Hematopoietic multipotent progenitor cell treated with erythropoietin and hydrocortisone succinate and interleukin-3 and kit ligand, for 8 days (in vitro differentiated cells): ENCODE measurements around the gene TAS2R20.
"Not testable (repeated sequence)": the region's sequence is repeated elsewhere in the genome, so short reads cannot be mapped to it uniquely, and the experiment has no call there.

ENCODE experiments used
- DNase-seq: peaks from one replicate; pipeline ENCODE4 v3.0.0-alpha.2; 2015

The TAS2R20 gene, protein sequence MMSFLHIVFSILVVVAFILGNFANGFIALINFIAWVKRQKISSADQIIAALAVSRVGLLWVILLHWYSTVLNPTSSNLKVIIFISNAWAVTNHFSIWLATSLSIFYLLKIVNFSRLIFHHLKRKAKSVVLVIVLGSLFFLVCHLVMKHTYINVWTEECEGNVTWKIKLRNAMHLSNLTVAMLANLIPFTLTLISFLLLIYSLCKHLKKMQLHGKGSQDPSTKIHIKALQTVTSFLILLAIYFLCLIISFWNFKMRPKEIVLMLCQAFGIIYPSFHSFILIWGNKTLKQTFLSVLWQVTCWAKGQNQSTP

DNA sequence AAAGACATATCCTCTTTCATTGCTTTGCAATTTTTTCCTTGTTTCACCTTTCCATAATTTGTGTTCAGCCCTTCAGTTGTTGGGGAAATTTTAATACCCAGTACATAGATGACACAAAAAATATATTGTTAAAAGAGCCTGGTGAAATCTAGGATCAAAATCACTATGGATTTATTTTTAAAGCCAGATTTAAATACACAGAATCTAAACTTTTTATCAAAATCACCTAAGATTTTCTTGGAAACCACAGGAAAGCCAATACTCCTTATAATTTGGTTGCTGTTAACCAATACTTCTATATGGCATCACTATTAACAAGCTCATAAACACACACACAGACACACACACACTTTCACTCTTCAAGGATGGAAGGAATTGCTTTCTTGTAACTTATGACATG lies at the start of gene TAS2R20:
TSS of gene TAS2R20 (minus strand) at position 101 of the 400 bp plus-strand sequence. CDS start 429 bp downstream, outside the sequence.
- no peak for DNase-seq

DNA sequence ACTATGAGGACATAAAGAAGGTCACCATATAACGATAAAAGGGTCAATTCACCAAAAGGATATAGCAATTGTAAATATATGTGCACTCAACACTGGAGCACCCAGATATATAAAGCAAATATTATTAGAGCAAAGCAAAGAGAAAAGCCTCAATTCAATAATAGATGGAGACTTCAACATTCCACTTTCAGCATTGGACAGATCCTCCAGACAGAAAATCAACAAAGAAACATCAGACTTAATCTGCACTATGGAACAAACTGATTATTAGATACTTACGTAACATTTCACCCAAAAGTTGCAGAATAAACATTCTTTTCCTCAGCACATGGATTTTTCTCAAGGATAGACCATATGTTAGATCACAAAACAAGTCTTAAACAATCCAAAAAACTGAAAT lies 43.3 kb upstream of the TAS2R20 start:
- not testable (repeated sequence) for DNase-seq

- no peak for DNase-seq
Measured at GRCh38 chr12:11040162-11040561, 42.1 kb upstream of the TAS2R20 start.

DNA sequence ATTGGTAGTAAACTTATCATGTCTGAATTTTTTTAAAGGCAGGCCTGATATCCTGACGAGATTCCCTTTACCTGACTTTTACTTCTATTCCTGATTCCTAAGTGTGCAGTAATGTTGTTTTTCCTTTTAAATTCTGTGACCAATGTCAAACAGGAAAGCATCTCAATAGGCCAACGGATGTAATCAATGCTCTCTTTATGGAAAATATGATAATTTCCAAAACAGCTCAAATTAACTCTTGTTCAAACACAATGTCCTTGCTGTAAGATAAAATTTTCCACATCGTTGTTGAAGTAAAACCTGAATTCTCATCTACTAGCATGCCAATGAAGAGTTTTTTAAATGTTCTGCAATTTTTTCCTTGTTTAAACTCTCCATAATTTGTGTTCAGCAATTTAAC lies 41.1 kb upstream of the TAS2R20 start:
- DNase-seq, result no peak

DNA sequence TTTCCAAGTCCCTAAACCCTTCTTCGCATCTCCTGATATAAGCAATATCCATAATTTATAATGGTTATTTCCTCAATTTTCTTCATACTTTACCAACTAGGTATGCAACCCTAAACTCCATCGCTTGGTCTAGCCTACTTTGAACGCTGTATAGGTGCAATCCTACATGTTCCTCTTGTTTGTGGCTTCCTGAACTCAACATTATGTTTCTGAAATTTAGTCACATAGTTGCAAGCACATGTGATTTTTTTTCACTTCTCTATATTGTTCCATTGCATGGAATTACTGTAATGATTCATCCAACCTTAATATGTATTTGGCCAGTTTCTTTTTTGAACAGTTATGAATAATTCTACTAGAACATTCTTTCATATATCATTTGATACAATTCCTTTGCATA lies 35.9 kb upstream of the TAS2R20 start:
- DNase-seq, result not testable (repeated sequence)

- DNase-seq, result no peak
Measured at GRCh38 chr12:11031307-11031706, 33.2 kb upstream of the TAS2R20 start, which contains the start of gene TAS2R31. TAS2R31 (minus strand) TSS chr12:11031407; CDS start chr12:11031335, 72 bp downstream.

GRCh38 chr12:11026118-11026517 lies 28.0 kb upstream of the TAS2R20 start:
- peak; percentile 9 for DNase-seq

GRCh38 chr12:11023387-11023786 lies 25.3 kb upstream of the TAS2R20 start:
- no peak for DNase-seq

- no peak for DNase-seq
Measured at GRCh38 chr12:11022520-11022919, 24.4 kb upstream of the TAS2R20 start, which contains the start of gene TAS2R19. TAS2R19 (minus strand) TSS chr12:11022620; CDS start chr12:11022571, 49 bp downstream.

DNA sequence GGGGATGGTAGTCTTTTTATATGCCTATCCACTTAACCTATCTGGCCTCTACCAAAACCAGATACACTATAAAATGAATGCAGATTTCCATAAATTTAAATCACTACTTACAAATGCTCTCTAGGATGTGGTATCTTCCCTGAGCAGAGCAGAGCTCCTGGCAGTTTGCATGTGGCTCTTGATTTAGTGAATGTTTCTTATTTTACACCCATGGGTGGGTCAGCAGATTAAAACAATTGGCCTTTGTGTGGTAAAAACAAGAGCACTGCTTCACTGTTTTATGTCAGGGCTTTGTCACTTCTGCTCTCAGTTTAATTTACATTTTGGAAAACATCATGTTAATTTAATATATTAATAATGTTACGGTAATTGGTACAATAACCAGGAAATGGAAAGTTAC lies 18.8 kb upstream of the TAS2R20 start:
- no peak for DNase-seq

GRCh38 chr12:11015775-11016430 lies 17.8 kb upstream of the TAS2R20 start:
- no peak for DNase-seq

- DNase-seq, result no peak
Measured at GRCh38 chr12:11014234-11014633, 16.1 kb upstream of the TAS2R20 start.

GRCh38 chr12:11007608-11008007 lies 9.5 kb upstream of the TAS2R20 start:
- no peak for DNase-seq

- DNase-seq, result no peak
Measured at GRCh38 chr12:10994307-10994706, 3.8 kb downstream of the TAS2R20 start.

- DNase-seq, result no peak
Measured at GRCh38 chr12:10989107-10989506, 9.0 kb downstream of the TAS2R20 start.

DNA sequence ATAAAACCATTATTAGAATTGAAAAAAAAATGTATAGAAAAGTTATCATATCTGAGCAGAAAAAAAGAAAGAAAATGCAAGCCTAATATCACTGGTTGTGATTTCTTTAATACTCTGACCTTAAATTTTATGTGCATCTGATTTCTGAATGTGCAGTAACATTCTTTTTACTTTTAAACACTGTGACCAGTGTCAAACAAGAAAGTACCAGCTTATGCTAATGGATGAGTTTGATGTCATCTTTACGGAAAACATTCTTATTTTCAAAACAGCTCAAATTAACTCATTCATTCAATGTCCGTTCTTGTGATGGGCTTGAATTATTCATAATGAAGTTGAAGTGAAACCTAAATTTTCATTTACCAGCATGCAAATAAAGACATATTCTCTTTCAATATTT lies 11.3 kb downstream of the TAS2R20 start, which contains the start of gene TAS2R50:
TSS of gene TAS2R50 (minus strand) at position 101 of the 400 bp plus-strand sequence. CDS start at position 49, 52 bp downstream.
- DNase-seq, result no peak

DNA sequence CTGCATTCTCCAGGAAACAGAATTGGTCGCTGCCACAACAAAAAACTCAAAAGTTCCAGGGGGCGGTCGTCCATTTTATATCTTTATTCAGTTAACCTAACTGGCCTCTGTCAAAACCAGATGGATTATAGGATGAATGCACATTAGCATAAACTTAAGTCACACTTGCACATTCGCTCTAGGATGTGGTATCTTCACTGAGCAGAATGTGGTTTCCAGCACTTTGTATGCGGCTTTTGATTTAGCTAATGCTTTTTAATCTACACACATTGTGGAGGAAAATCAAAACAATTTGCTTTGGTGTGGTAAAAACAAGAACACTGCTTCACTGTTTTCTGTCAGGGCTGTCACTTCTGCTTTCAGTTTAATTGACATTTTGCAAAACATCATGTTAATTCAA lies 15.9 kb downstream of the TAS2R20 start:
- no peak for DNase-seq

- DNase-seq, result no peak
Measured at GRCh38 chr12:10974965-10975364, 23.1 kb downstream of the TAS2R20 start.

- no peak for DNase-seq
Measured at GRCh38 chr12:10968765-10969456, 29.2 kb downstream of the TAS2R20 start.

DNA sequence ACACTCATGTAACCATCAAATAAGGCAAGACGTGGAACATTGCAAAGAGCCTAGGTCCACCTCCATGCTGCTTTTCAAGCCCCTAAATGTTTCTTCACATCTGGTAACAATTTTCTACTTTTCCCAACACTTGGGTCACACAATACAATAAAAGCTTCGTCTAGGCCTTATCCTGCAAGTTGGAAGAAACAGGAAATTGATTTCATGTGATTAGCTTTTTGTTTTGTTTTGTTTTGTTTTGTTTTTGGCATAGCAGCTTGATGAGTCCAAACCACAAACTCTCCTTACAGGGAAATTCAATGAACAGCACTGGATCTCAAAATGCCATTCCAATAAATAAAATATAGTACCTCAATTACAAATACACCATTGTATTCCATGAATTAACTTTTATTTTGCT lies 30.7 kb downstream of the TAS2R20 start:
- DNase-seq, result no peak

- no peak for DNase-seq
Measured at GRCh38 chr12:10966314-10966713, 31.8 kb downstream of the TAS2R20 start.

- DNase-seq, result no peak
Measured at GRCh38 chr12:10965476-10965875, 32.6 kb downstream of the TAS2R20 start.

DNA sequence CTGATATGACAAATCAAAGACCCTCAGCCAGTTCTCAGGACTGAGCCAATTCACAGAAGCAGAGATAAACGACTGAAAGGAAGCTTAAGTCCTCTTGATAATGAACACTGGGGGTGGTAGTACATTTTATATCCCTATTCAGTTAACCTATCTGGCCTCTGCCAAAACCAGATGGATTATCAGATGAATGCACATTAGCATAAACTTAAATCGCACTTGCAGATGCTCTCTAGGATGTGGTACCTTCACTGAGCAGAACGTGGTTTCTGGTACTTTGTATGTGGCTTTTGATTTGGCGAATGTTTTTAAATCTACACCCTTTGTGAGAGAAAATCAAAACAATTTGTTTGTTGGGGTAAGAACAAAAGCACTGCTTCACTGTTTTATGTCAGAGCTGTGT lies 37.9 kb downstream of the TAS2R20 start:
- DNase-seq, result peak; percentile 67

- DNase-seq, result no peak
Measured at GRCh38 chr12:10959804-10960203, 38.3 kb downstream of the TAS2R20 start.
